Measurements from ENCODE around the gene PRR19.
A peak's percentile ranks its signal among the peaks of the same experiment; 100 is the strongest.
"Not testable (repeated sequence)": the region's sequence is repeated elsewhere in the genome, so short reads cannot be mapped to it uniquely, and the experiment has no call there.

Gene PRR19

DNA sequence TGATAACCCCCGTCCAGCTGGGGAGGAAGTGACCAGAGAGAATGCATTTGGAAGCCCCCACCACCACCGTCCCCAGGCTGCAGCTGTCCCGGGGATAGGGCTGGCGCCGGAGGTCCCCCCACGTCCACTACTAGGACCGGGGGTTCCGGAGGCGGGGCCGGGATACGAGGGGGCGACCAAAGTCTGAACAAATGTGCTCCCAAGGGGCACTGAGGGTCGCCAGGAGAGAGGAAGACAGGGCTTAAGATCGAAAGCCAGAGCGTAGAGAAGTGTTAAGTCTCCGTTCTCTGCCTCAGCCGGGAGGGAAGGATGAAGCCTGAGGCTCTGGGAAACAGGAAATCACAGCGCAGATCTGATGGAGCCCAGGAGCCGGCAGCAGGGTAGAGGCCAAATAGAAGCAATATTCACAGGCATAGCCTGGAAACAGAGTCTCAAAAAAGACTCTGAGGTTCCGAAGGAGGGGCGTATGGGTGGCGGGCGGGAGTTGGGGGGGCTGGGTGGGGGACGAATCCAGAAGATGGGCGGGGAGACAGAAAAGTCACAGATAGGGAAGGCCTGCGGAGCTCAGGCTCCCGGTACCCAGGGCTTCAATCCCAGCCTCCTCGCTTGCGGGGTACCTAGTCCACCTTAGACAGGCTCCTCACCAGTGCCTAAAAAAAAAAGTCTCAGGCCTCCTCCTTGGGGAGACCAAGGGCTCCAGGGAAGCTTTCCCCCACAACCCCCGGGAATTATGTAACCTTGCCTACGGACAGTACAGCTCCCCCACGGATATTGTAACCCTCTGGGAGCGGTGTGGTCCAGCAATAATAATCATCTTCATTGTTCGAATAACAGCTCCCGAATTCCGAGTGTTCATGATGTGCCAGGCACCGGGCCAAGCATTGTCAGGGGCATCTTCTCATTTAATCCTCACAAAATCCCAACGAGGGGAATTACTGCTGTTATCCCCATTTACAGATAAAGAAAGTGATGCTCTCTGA, 45.9 kb upstream of the PRR19 start:
- peaks cover 34% of the 10 kb centered on the region for H3K4me1 ChIP-seq (ENCODE audit: insufficient read depth, low read length, severe bottlenecking)
- no peak overlapping the region for H3K27ac ChIP-seq (ENCODE audit: low read depth, low read length, poor library complexity, severe bottlenecking)
- H3K9me3 ChIP-seq (ENCODE audit: low read length): no peaks in the 10 kb centered on the region
- H3K4me3 ChIP-seq (ENCODE audit: low read depth, low read length, poor library complexity, severe bottlenecking): peak overlapping the region; percentile 97
- no peaks in the 10 kb centered on the region for H3K9me2 ChIP-seq (ENCODE audit: low read depth, low read length)
- no peak for TF ChIP-seq EZH2 (IDR thresholded peaks at IDR 0.05; ENCODE audit: borderline replicate concordance, low read length)
- 0 out of 2 replicates have a peak, but pooled peaks cover 8% of the 10 kb centered on the region for H3K79me2 ChIP-seq (ENCODE audit: insufficient read depth, low read length)
- peak overlapping the region; percentile 5; the same call in 1 of the 2 replicates for H3K9ac ChIP-seq (ENCODE audit: low read length)
- no peaks in the 10 kb centered on the region for H3K36me3 ChIP-seq (ENCODE audit: insufficient read depth, low read length)
- H3K4me2 ChIP-seq (ENCODE audit: low read length): peak overlapping the region; percentile 52
- H4K20me1 ChIP-seq (ENCODE audit: insufficient read depth, low read length): no peaks in the 10 kb centered on the region
- H3F3A ChIP-seq (ENCODE audit: insufficient read depth, low read length): 0 out of 2 replicates have a peak, but pooled peaks cover 6% of the 10 kb centered on the region
- H2AFZ ChIP-seq (ENCODE audit: low read length): no peak overlapping the region
- 0 out of 2 replicates have a peak, but pooled peaks cover 5% of the 10 kb centered on the region for H3K27me3 ChIP-seq (ENCODE audit: insufficient read depth, low read length)

DNA sequence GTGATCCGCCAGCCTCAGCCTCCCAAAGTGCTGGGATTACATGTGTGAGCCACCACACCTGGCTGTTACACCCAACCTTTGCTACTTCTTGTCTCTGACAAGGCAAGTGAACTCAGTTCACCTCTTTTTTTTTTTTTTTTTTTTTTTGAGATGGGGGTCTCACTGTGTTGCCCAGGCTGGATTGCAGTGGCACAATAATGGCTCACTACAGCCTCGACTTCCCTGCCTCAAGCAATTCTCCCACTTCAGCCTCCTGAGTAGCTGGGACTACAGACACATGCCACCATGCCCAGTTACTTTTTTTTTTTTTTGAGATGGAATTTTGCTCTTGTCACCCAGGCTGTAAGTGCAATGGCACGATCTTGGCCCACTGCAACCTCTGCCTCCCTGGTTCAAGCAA, 44.1 kb upstream of the PRR19 start:
- Histone ChIP-seq H3K4me2 (ENCODE audit: low read length) (0 out of 2 replicates have a peak overlapping the region, but pooled peaks have one; percentile 26), H3K4me1 (ENCODE audit: insufficient read depth, low read length, severe bottlenecking) (peaks cover 20% of the 10 kb centered on the region)
- not testable (repeated sequence) for H2AFZ ChIP-seq (ENCODE audit: low read length); H3F3A ChIP-seq (ENCODE audit: insufficient read depth, low read length); H3K9me2 ChIP-seq (ENCODE audit: low read depth, low read length); H3K27me3 ChIP-seq (ENCODE audit: insufficient read depth, low read length); H4K20me1 ChIP-seq (ENCODE audit: insufficient read depth, low read length); H3K27ac ChIP-seq (ENCODE audit: low read depth, low read length, poor library complexity, severe bottlenecking); H3K4me3 ChIP-seq (ENCODE audit: low read depth, low read length, poor library complexity, severe bottlenecking); H3K9me3 ChIP-seq (ENCODE audit: low read length); H3K9ac ChIP-seq (ENCODE audit: low read length); H3K36me3 ChIP-seq (ENCODE audit: insufficient read depth, low read length); H3K79me2 ChIP-seq (ENCODE audit: insufficient read depth, low read length)

DNA sequence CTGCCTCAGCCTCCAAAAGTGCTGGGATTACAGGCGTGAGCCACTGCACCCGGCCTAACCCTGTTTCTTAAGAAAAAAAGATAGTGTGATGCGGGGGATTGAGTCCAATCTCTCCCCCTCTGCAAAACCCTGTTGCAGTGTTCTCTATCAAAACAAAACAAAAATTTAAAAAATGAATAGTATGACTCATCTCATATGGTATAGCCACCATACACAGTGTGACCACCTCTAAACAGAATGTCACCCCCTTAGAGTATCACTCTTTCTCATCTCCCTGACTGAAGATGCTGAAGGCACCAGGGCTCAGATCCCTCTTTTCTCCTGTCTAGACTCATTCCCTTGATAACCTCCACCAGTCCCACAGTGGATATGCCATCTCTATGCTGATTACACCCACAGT, 40.2 kb upstream of the PRR19 start:
- Histone ChIP-seq H3K9ac (ENCODE audit: low read length) (no peak overlapping the region), H4K20me1 (ENCODE audit: insufficient read depth, low read length) (no peaks in the 10 kb centered on the region), H3F3A (ENCODE audit: insufficient read depth, low read length) (0 out of 2 replicates have a peak, but pooled peaks cover 1% of the 10 kb centered on the region), H3K9me3 (ENCODE audit: low read length) (no peaks in the 10 kb centered on the region), H3K4me1 (ENCODE audit: insufficient read depth, low read length, severe bottlenecking) (peaks cover 8% of the 10 kb centered on the region), H3K79me2 (ENCODE audit: insufficient read depth, low read length) (no peaks in the 10 kb centered on the region), H2AFZ (ENCODE audit: low read length) (no peak overlapping the region), H3K4me3 (ENCODE audit: low read depth, low read length, poor library complexity, severe bottlenecking) (no peak overlapping the region), H3K36me3 (ENCODE audit: insufficient read depth, low read length) (no peaks in the 10 kb centered on the region), H3K27me3 (ENCODE audit: insufficient read depth, low read length) (no peaks in the 10 kb centered on the region), H3K27ac (ENCODE audit: low read depth, low read length, poor library complexity, severe bottlenecking) (no peak overlapping the region), H3K9me2 (ENCODE audit: low read depth, low read length) (no peaks in the 10 kb centered on the region), H3K4me2 (ENCODE audit: low read length) (no peak overlapping the region)
- TF ChIP-seq, protein P1, sequence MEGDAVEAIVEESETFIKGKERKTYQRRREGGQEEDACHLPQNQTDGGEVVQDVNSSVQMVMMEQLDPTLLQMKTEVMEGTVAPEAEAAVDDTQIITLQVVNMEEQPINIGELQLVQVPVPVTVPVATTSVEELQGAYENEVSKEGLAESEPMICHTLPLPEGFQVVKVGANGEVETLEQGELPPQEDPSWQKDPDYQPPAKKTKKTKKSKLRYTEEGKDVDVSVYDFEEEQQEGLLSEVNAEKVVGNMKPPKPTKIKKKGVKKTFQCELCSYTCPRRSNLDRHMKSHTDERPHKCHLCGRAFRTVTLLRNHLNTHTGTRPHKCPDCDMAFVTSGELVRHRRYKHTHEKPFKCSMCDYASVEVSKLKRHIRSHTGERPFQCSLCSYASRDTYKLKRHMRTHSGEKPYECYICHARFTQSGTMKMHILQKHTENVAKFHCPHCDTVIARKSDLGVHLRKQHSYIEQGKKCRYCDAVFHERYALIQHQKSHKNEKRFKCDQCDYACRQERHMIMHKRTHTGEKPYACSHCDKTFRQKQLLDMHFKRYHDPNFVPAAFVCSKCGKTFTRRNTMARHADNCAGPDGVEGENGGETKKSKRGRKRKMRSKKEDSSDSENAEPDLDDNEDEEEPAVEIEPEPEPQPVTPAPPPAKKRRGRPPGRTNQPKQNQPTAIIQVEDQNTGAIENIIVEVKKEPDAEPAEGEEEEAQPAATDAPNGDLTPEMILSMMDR (IDR thresholded peaks at IDR 0.05; ENCODE audit: low read length): no peak
- TF ChIP-seq EZH2 (IDR thresholded peaks at IDR 0.05; ENCODE audit: borderline replicate concordance, low read length): no peak

DNA sequence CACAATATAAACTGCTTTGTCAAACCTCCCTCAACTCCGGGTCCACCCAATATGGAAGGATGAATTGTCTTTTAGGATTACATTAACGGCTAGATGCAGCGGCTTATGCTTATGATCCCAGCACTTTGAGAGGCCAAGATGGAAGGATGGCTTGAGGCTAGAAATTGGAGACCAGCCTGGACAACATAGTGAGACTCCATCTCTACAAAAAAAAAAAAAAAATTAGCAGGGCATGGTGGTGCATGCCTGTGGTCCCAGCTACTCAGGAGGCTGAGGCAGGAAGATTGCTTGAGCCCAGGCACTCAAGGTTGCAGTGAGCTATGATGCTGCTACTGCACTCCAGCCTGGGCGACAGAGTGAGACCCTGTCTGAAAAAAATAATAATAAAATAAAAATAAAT, 35.8 kb upstream of the PRR19 start:
- not testable (repeated sequence) for H3K9me2 ChIP-seq (ENCODE audit: low read depth, low read length); H3K36me3 ChIP-seq (ENCODE audit: insufficient read depth, low read length); H3F3A ChIP-seq (ENCODE audit: insufficient read depth, low read length); H3K9me3 ChIP-seq (ENCODE audit: low read length); H3K4me2 ChIP-seq (ENCODE audit: low read length); H4K20me1 ChIP-seq (ENCODE audit: insufficient read depth, low read length); H3K4me3 ChIP-seq (ENCODE audit: low read depth, low read length, poor library complexity, severe bottlenecking); H3K27ac ChIP-seq (ENCODE audit: low read depth, low read length, poor library complexity, severe bottlenecking); H3K27me3 ChIP-seq (ENCODE audit: insufficient read depth, low read length); H3K9ac ChIP-seq (ENCODE audit: low read length); H3K79me2 ChIP-seq (ENCODE audit: insufficient read depth, low read length); H2AFZ ChIP-seq (ENCODE audit: low read length)
- H3K4me1 ChIP-seq (ENCODE audit: insufficient read depth, low read length, severe bottlenecking): peaks cover 26% of the 10 kb centered on the region

DNA sequence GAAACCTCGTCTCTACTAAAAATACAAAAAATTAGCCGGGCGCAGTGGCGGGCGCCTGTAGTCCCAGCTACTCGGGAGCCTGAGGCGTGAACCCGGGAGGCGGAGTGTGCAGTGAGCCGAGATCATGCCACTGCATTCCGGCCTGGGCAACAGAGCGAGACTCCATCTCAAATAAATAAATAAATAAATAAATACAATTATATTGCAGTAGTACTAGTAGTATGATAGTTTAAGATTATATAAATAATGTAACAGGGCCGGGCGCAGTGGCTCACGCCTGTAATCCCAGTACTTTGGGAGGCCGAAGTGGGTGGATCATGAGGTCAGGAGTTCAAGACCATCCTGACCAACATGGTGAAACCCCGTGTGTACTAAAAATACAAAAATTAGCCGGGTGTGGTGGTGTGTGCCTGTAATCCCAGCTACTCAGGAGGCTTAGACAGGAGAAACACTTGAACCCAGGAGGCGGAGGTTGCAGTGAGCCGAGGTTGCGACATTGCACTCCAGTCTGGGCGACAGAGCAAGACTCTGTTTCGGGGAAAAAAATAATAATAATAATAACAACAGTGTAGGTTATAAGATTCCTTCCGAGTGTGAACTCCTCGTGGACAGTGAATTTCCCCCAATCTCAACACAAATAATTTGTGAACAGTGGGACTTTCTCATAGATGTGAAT, 34.9 kb upstream of the PRR19 start:
- not testable (repeated sequence) for H4K20me1 ChIP-seq (ENCODE audit: insufficient read depth, low read length); H3K27ac ChIP-seq (ENCODE audit: low read depth, low read length, poor library complexity, severe bottlenecking); H3K9me2 ChIP-seq (ENCODE audit: low read depth, low read length); H3K79me2 ChIP-seq (ENCODE audit: insufficient read depth, low read length); H2AFZ ChIP-seq (ENCODE audit: low read length); H3K27me3 ChIP-seq (ENCODE audit: insufficient read depth, low read length); H3K9me3 ChIP-seq (ENCODE audit: low read length); H3K4me3 ChIP-seq (ENCODE audit: low read depth, low read length, poor library complexity, severe bottlenecking); H3F3A ChIP-seq (ENCODE audit: insufficient read depth, low read length); H3K36me3 ChIP-seq (ENCODE audit: insufficient read depth, low read length)
- Histone ChIP-seq H3K4me2 (ENCODE audit: low read length) (peak overlapping the region; percentile 96), H3K4me1 (ENCODE audit: insufficient read depth, low read length, severe bottlenecking) (peaks cover 30% of the 10 kb centered on the region), H3K9ac (ENCODE audit: low read length) (peak overlapping the region; percentile 93)
